OCI-LY1 (cell line): ENCODE data around the gene PPT2.
"Not testable (repeated sequence)": the region's sequence is repeated elsewhere in the genome, so short reads cannot be mapped to it uniquely, and the experiment has no call there.

ENCODE experiments used
- H2AFZ ChIP-seq: fragments of 200-600 bp; sonication (generic), shearing (Covaris generic); 2 replicates; pipeline ENCODE4 v1.6.0; 2014; ENCODE audit warnings: antibody characterized with exemption, mild to moderate bottlenecking, low read length
- H3F3A ChIP-seq: fragments of 200-600 bp; sonication (generic), shearing (Covaris generic); 2 replicates; pipeline ENCODE4 v1.6.0; 2014; ENCODE audit warnings: mild to moderate bottlenecking, antibody characterized with exemption, low read length, moderate library complexity; ENCODE audit not compliant: insufficient read depth
- H3K27ac ChIP-seq: fragments of 200-600 bp; sonication (generic); 2 replicates; pipeline ENCODE4 v1.5.1; 2014; ENCODE audit warnings: low read length, mixed run types, mild to moderate bottlenecking, low read depth; ENCODE audit not compliant: poor library complexity, severe bottlenecking
- H3K27me3 ChIP-seq: fragments of 200-600 bp; sonication (generic); 2 replicates; pipeline ENCODE4 v1.6.0; 2014; ENCODE audit warnings: antibody characterized with exemption, mild to moderate bottlenecking, low read length, moderate library complexity; ENCODE audit not compliant: insufficient read depth
- H3K36me3 ChIP-seq: fragments of 200-600 bp; sonication (generic); 2 replicates; pipeline ENCODE4 v1.6.1; 2014; ENCODE audit warnings: mild to moderate bottlenecking, antibody characterized with exemption, low read length, moderate library complexity, mixed read lengths; ENCODE audit not compliant: insufficient read depth
- H3K4me1 ChIP-seq: fragments of 200-600 bp; sonication (generic); 2 replicates; pipeline ENCODE4 v1.5.1; 2014; ENCODE audit warnings: mild to moderate bottlenecking, low read length, moderate library complexity; ENCODE audit not compliant: insufficient read depth, severe bottlenecking
- H3K4me2 ChIP-seq: fragments of 200-600 bp; sonication (generic), shearing (Covaris generic); 2 replicates; pipeline ENCODE4 v1.6.1; 2014; ENCODE audit warnings: low read length
- H3K4me3 ChIP-seq: fragments of 200-600 bp; sonication (generic); 2 replicates; pipeline ENCODE4 v1.5.1; 2014; ENCODE audit warnings: low read length, low read depth, mild to moderate bottlenecking, mixed read lengths; ENCODE audit not compliant: poor library complexity, severe bottlenecking
- H3K79me2 ChIP-seq: fragments of 200-600 bp; shearing (Covaris generic); 2 replicates; pipeline ENCODE4 v1.6.1; 2016; ENCODE audit warnings: mixed run types, low read length, mixed read lengths; ENCODE audit not compliant: insufficient read depth
- H3K9ac ChIP-seq: fragments of 200-600 bp; sonication (generic), shearing (Covaris generic); 2 replicates; pipeline ENCODE4 v1.6.1; 2014; ENCODE audit warnings: mild to moderate bottlenecking, low read length, mixed read lengths
- H3K9me2 ChIP-seq: fragments of 200-600 bp; sonication (generic), shearing (Covaris generic); 2 replicates; pipeline ENCODE4 v1.6.1; 2014; ENCODE audit warnings: low read depth, mild to moderate bottlenecking, low read length, mixed read lengths
- H3K9me3 ChIP-seq: fragments of 200-600 bp; shearing (Covaris generic); 2 replicates; pipeline ENCODE4 v1.6.1; 2014; ENCODE audit warnings: low read length, mixed read lengths
- H4K20me1 ChIP-seq: fragments of 200-600 bp; sonication (generic), shearing (Covaris generic); 2 replicates; pipeline ENCODE4 v1.6.0; 2016; ENCODE audit warnings: mild to moderate bottlenecking, low read length; ENCODE audit not compliant: insufficient read depth
- CTCF ChIP-seq: fragments of 200-600 bp; sonication (generic), shearing (Covaris generic); IDR thresholded peaks from 2 replicates; pipeline ENCODE4 v1.5.1; 2017; ENCODE audit warnings: mild to moderate bottlenecking, antibody characterized with exemption, low read length, moderate library complexity, mixed read lengths
- EZH2 ChIP-seq: fragments of 200-600 bp; sonication (generic), shearing (Covaris generic); IDR thresholded peaks from 2 replicates; pipeline ENCODE4 v1.8.0; 2017; ENCODE audit warnings: borderline replicate concordance, mixed run types, mild to moderate bottlenecking, antibody characterized with exemption, low read length, moderate library complexity, mixed read lengths

Gene PPT2

DNA sequence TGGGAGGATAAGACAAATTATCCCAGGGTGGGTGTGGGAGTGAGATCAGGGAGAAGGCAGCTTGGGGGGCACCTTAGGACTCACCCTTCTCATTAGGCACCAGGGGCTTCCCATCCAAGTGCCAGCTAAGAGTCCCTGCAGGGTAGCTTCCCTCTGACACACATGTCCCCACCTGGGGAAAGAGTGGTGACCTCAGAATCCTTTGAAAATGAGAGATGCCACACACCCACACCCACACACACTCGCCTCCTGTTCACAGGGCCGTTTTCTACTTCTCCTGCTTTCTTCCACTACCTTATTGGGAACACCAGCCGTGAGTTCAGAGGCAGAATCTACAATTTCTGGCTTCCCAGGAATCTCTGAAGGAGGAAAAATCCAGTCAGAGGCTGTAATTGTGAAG lies 29.1 kb downstream of the PPT2 start:
- H3K36me3 ChIP-seq, result peaks cover 56% of the 10 kb centered on the region; the same call in 1 of the 2 replicates
- peaks cover 11% of the 10 kb centered on the region for H3K4me1 ChIP-seq
- no peak overlapping the region for H3K9ac ChIP-seq

DNA sequence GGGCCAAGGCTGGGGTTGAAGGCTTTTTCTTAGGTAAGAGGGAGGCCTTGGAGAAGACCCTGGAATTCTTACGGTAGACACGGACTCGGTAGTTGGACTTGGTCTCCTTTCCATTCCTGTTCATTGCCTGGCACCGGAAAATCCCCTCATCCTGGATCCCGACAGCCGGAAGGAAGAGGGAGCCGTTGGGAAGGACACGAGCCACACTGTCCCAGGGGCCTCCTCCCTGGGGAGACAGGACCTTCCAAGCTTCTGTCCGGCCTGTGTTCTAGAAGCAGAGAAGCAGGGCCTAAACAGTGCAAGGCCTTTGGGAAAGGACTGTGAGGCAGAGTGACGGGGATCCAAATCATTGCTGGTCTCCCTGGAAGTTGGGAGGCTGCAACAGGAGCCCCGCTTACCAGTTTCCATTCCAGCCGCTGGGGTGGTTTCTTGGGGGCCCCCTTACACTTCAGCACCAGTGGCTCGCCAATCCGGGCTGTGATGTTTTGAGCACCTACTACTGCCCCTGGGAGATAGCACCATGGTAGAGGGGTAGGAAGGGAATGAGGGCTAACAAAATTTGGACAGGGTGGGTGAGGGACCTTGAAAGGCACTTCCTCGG lies 29.6 kb downstream of the PPT2 start:
- no peak overlapping the region for H3K4me2 ChIP-seq

More for the DNA sequence above, 29.1 kb downstream of the PPT2 start:
- Histone ChIP-seq H3F3A (no peaks in the 10 kb centered on the region), H3K27ac (no peak overlapping the region), H4K20me1 (no peaks in the 10 kb centered on the region), H3K4me3 (no peak overlapping the region), H3K27me3 (no peaks in the 10 kb centered on the region), H2AFZ (no peak overlapping the region), H3K9me2 (no peaks in the 10 kb centered on the region), H3K9me3 (no peaks in the 10 kb centered on the region), H3K79me2 (no peaks in the 10 kb centered on the region), H3K4me2 (no peak overlapping the region)
- TF ChIP-seq CTCF, result no peak
- TF ChIP-seq EZH2, result no peak

GRCh38 chr6:32184084-32184640 lies 30.2 kb downstream of the PPT2 start, which contains the start of gene AGER:
Gene AGER (minus strand): TSS chr6:32184253. CDS start chr6:32184222, 31 bp downstream.
- Histone ChIP-seq H3K9ac (no peak within 1 kb of the TSS), H3K79me2 (no peaks in the 10 kb centered on the region), H3K4me3 (no peak within 1 kb of the TSS), H3K36me3 (peaks cover 59% of the 10 kb centered on the region; the same call in 1 of the 2 replicates), H3K27ac (no peak within 1 kb of the TSS), H3K27me3 (no peaks in the 10 kb centered on the region), H3K4me1 (peaks cover 14% of the 10 kb centered on the region), H3K9me2 (no peaks in the 10 kb centered on the region), H4K20me1 (no peaks in the 10 kb centered on the region), H3K9me3 (no peaks in the 10 kb centered on the region), H3K4me2 (no peak within 1 kb of the TSS), H3F3A (no peaks in the 10 kb centered on the region), H2AFZ (no peak within 1 kb of the TSS)
- TF ChIP-seq CTCF (no peak), EZH2 (no peak)

More for the DNA sequence above, 29.6 kb downstream of the PPT2 start:
- H3K9me3 ChIP-seq, result no peaks in the 10 kb centered on the region
- H3K27me3 ChIP-seq, result no peaks in the 10 kb centered on the region
- no peak overlapping the region for H2AFZ ChIP-seq
- H4K20me1 ChIP-seq, result no peaks in the 10 kb centered on the region
- H3K9ac ChIP-seq, result no peak overlapping the region
- H3K79me2 ChIP-seq, result no peaks in the 10 kb centered on the region
- peaks cover 59% of the 10 kb centered on the region; the same call in 1 of the 2 replicates for H3K36me3 ChIP-seq
- TF ChIP-seq EZH2, result no peak
- no peak for TF ChIP-seq CTCF
- no peaks in the 10 kb centered on the region for H3F3A ChIP-seq
- no peak overlapping the region for H3K27ac ChIP-seq
- no peak overlapping the region for H3K4me3 ChIP-seq
- no peaks in the 10 kb centered on the region for H3K9me2 ChIP-seq
- H3K4me1 ChIP-seq, result peaks cover 13% of the 10 kb centered on the region

GRCh38 chr6:32185681-32186131 lies 31.8 kb downstream of the PPT2 start:
- not testable (repeated sequence) for H3K27ac ChIP-seq, H3K27me3 ChIP-seq, H3K4me2 ChIP-seq, H2AFZ ChIP-seq, H3K9me3 ChIP-seq, H3K4me3 ChIP-seq, H3K9me2 ChIP-seq, H4K20me1 ChIP-seq, H3F3A ChIP-seq, H3K9ac ChIP-seq, H3K79me2 ChIP-seq
- H3K36me3 ChIP-seq, result peaks cover 49% of the 10 kb centered on the region; the same call in 1 of the 2 replicates
- peaks cover 16% of the 10 kb centered on the region for H3K4me1 ChIP-seq

GRCh38 chr6:32186151-32186840 lies 32.4 kb downstream of the PPT2 start:
- peaks cover 22% of the 10 kb centered on the region for H3K4me1 ChIP-seq
- not testable (repeated sequence) for H3F3A ChIP-seq, H3K9me3 ChIP-seq, H3K4me3 ChIP-seq, H3K27me3 ChIP-seq, H3K4me2 ChIP-seq, H2AFZ ChIP-seq, H3K9ac ChIP-seq, H3K9me2 ChIP-seq, H4K20me1 ChIP-seq, H3K79me2 ChIP-seq
- peaks cover 44% of the 10 kb centered on the region; the same call in 1 of the 2 replicates for H3K36me3 ChIP-seq
- peak overlapping the region; percentile 15 for H3K27ac ChIP-seq
